ENCODE measurements around the gene IFNGR1. TPM values are rescaled to one million over a fixed set of nuclear protein-coding genes. Genes with fewer than 3 reads are reported as not detected.

The IFNGR1 gene
- polyA plus RNA-seq, 1 experiment = 56.1 TPM

- TF ChIP-seq, protein P1, sequence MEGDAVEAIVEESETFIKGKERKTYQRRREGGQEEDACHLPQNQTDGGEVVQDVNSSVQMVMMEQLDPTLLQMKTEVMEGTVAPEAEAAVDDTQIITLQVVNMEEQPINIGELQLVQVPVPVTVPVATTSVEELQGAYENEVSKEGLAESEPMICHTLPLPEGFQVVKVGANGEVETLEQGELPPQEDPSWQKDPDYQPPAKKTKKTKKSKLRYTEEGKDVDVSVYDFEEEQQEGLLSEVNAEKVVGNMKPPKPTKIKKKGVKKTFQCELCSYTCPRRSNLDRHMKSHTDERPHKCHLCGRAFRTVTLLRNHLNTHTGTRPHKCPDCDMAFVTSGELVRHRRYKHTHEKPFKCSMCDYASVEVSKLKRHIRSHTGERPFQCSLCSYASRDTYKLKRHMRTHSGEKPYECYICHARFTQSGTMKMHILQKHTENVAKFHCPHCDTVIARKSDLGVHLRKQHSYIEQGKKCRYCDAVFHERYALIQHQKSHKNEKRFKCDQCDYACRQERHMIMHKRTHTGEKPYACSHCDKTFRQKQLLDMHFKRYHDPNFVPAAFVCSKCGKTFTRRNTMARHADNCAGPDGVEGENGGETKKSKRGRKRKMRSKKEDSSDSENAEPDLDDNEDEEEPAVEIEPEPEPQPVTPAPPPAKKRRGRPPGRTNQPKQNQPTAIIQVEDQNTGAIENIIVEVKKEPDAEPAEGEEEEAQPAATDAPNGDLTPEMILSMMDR (IDR thresholded peaks at IDR 0.05; ENCODE audit: insufficient read depth, low read depth, low read length) = no peak
- Histone ChIP-seq H3K36me3 (ENCODE audit: control insufficient read depth, insufficient read depth, low read length) (peaks cover 2% of the 10 kb centered on the region; the same call in 1 of the 2 replicates), H3K27me3 (ENCODE audit: control insufficient read depth, insufficient read depth, low read length) (no peaks in the 10 kb centered on the region), H3K4me3 (ENCODE audit: low read depth, low read length) (no peak overlapping the region)
- DNase-seq (ENCODE audit: low read depth) = no peak
- ChIA-PET CTCF (no interaction called here), POLR2A (no interaction called here)
These were observed 4.3 kb downstream of the IFNGR1 start for GRCh38 chr6:137214931-137215330.

- TF ChIP-seq, protein P1 (IDR thresholded peaks at IDR 0.05; ENCODE audit: insufficient read depth, low read depth, low read length) = no peak
- H3K4me3 ChIP-seq (ENCODE audit: low read depth, low read length) = no peak overlapping the region
- H3K36me3 ChIP-seq (ENCODE audit: control insufficient read depth, insufficient read depth, low read length) = peaks cover 2% of the 10 kb centered on the region; the same call in 1 of the 2 replicates
- ChIA-PET POLR2A (no interaction called here), CTCF (interaction anchor here (1.0 kb wide), 1 partner anchor 68 kb away, joined by 3 read pairs; no protein-coding TSS in a partner anchor)
- H3K27me3 ChIP-seq (ENCODE audit: control insufficient read depth, insufficient read depth, low read length) = no peaks in the 10 kb centered on the region
- DNase-seq (ENCODE audit: low read depth) = no peak
These were observed 5.4 kb downstream of the IFNGR1 start for GRCh38 chr6:137213813-137214212.

- POLR2A ChIA-PET = no interaction called here
These were observed 5.8 kb downstream of the IFNGR1 start for GRCh38 chr6:137213331-137213740.

GRCh38 chr6:137211910-137212309, 7.3 kb downstream of the IFNGR1 start:
- H3K4me3 ChIP-seq (ENCODE audit: low read depth, low read length) = no peak overlapping the region
- ChIA-PET CTCF (no interaction called here), POLR2A (no interaction called here)
- TF ChIP-seq, protein P1 (IDR thresholded peaks at IDR 0.05; ENCODE audit: insufficient read depth, low read depth, low read length) = no peak
- DNase-seq (ENCODE audit: low read depth) = no peak
- H3K27me3 ChIP-seq (ENCODE audit: control insufficient read depth, insufficient read depth, low read length) = no peaks in the 10 kb centered on the region
- H3K36me3 ChIP-seq (ENCODE audit: control insufficient read depth, insufficient read depth, low read length) = peaks cover 2% of the 10 kb centered on the region; the same call in 1 of the 2 replicates

More at GRCh38 chr6:137213331-137213740, 5.8 kb downstream of the IFNGR1 start:
- TF ChIP-seq, protein P1 (IDR thresholded peaks at IDR 0.05; ENCODE audit: insufficient read depth, low read depth, low read length) = no peak
- DNase-seq (ENCODE audit: low read depth) = no peak
- Histone ChIP-seq H3K27me3 (ENCODE audit: control insufficient read depth, insufficient read depth, low read length) (no peaks in the 10 kb centered on the region), H3K36me3 (ENCODE audit: control insufficient read depth, insufficient read depth, low read length) (peaks cover 2% of the 10 kb centered on the region; the same call in 1 of the 2 replicates), H3K4me3 (ENCODE audit: low read depth, low read length) (no peak overlapping the region)
- CTCF ChIA-PET = interaction anchor here (1.0 kb wide), 2 partner anchors 21 to 68 kb away, joined by 3 read pairs; no protein-coding TSS in a partner anchor

- H3K4me3 ChIP-seq (ENCODE audit: low read depth, low read length) = no peak overlapping the region
- no peaks in the 10 kb centered on the region for H3K27me3 ChIP-seq (ENCODE audit: control insufficient read depth, insufficient read depth, low read length)
- CTCF ChIA-PET = no interaction called here
- TF ChIP-seq, protein P1 (IDR thresholded peaks at IDR 0.05; ENCODE audit: insufficient read depth, low read depth, low read length) = no peak
- POLR2A ChIA-PET = no interaction called here
- no peak for DNase-seq (ENCODE audit: low read depth)
- H3K36me3 ChIP-seq (ENCODE audit: control insufficient read depth, insufficient read depth, low read length) = peaks cover 2% of the 10 kb centered on the region; the same call in 1 of the 2 replicates
These were observed 8.3 kb downstream of the IFNGR1 start for GRCh38 chr6:137210903-137211302.

All from BJ (cell line).